Peyer's patch (tissue), 4 donors: ENCODE measurements around the gene DLGAP5.

Source experiments
- POLR2A ChIP-seq, 2 donors: fragments of 450-650 bp; IDR thresholded peaks; one replicate each; pipeline ENCODE4 v1.5.1; 2017; ENCODE audit warnings: antibody characterized with exemption in 2 of 2, mild to moderate bottlenecking in 2 of 2, moderate library complexity in 2 of 2
- TF ChIP-seq, protein P1 (sequence below), 6 experiments: fragments of 450-650 bp in 4 of 6; fragments of 200-600 bp in 2 of 6; sonication (generic) in 1 of 6; IDR thresholded peaks; one replicate each; pipeline ENCODE4 v1.5.1; 2017 to 2019; ENCODE audit warnings: antibody characterized with exemption in 6 of 6, mild to moderate bottlenecking in 3 of 6, moderate library complexity in 1 of 6

DNA sequence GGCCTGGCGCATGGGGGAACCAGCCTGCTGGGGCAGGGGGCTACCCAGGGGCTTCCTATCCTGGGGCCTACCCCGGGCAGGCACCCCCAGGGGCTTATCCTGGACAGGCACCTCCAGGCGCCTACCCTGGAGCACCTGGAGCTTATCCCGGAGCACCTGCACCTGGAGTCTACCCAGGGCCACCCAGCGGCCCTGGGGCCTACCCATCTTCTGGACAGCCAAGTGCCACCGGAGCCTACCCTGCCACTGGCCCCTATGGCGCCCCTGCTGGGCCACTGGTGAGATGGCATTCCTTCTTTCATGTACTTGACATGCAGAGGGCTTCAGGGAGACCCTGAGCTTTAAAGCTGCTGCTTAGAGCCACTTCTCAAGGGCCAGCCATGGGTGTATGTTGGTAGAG is 53.3 kb downstream of the DLGAP5 start:
- TF ChIP-seq, protein P1, sequence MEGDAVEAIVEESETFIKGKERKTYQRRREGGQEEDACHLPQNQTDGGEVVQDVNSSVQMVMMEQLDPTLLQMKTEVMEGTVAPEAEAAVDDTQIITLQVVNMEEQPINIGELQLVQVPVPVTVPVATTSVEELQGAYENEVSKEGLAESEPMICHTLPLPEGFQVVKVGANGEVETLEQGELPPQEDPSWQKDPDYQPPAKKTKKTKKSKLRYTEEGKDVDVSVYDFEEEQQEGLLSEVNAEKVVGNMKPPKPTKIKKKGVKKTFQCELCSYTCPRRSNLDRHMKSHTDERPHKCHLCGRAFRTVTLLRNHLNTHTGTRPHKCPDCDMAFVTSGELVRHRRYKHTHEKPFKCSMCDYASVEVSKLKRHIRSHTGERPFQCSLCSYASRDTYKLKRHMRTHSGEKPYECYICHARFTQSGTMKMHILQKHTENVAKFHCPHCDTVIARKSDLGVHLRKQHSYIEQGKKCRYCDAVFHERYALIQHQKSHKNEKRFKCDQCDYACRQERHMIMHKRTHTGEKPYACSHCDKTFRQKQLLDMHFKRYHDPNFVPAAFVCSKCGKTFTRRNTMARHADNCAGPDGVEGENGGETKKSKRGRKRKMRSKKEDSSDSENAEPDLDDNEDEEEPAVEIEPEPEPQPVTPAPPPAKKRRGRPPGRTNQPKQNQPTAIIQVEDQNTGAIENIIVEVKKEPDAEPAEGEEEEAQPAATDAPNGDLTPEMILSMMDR (IDR thresholded peaks at IDR 0.05) = peak in 1 of 6 experiments; percentile 17
- no peak for TF ChIP-seq POLR2A (IDR thresholded peaks at IDR 0.05)
